NOMO-1 treated with DMSO at 0.1 percent for 48 hours (cell line): Measurements from ENCODE around the gene EIF4G3.

Experiments used
- DNase-seq: peaks from one replicate; lab custom pipeline; 2025; ENCODE audit not compliant: unreplicated experiment; lab: John Stamatoyannopoulos, UW

The EIF4G3 gene

DNA sequence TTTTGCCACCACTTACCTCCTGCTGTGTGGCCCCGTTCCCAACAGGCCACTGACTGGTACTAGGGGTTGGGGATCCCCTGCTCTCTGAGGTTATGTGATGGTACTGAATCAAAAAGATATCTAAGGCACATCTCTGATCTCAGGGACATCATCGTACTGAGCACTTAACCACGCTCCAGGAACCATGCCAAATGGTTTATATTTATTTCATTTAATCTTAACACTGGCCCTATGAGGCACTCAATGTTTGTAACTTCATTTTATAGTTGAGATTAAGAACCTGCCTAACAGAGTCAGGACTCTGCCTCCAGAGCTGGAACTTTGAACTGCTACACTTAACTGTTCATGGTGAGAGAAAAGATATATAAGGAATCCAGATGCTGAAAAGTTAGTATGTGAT, 291.6 kb downstream of the EIF4G3 start:
- DNase-seq = no peak

DNA sequence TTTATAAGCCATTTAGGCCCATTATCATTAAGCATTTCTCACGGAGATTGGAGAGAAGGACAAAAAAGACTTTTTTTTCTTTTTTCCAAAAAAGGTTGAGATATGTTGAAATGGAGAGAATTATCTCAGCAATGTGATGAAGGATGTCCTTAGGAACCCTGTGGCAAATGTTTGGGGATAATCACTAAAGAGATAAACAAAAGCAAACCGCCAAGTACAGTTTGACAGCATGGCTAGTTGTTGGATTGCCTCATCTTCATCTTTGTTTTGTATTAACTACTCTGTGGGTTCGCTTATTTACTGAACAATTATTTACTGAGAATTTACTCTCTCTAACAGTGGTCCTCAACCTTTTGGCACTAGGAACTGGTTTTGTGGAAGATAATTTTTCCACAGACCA, 292.2 kb downstream of the EIF4G3 start:
- DNase-seq = no peak

DNA sequence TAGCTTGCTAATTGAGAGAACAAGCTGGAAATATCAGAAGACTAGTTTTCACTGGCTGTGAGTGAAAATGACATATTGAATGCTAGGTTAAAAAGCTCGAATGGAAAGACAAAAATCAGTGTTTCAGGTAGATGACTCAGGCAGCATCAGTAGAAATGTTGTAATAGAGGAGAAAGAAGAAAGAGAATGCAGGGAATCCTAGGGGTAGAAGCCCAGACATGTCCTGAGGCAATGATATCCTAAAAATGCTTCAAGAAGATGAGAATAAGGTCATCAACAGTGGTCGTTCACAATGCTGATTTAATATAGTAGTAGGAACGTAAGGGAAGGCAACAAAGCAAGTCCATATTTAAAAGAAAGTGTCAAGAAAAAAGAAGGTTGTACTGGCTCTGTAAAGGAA, 292.9 kb downstream of the EIF4G3 start:
- DNase-seq = no peak

DNA sequence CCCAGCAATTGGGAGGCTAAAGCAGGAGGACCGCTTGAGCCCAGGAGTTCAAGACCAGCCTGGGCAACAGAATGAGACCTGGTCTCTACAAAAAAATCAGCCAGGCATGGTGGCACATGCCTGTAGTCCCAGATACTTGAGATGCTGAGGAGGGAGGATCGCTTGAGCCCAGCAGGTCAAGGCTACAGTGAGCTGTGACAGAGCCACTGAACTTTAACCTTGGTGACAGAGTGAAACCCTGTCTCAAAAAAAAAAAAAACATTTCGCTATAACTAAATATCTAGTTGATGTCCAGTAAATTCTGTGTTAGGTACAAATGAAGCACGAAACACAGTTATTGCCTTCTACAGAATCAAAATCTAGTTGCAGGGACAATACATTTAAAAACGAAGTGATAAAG, 293.9 kb downstream of the EIF4G3 start:
- DNase-seq = no peak

DNA sequence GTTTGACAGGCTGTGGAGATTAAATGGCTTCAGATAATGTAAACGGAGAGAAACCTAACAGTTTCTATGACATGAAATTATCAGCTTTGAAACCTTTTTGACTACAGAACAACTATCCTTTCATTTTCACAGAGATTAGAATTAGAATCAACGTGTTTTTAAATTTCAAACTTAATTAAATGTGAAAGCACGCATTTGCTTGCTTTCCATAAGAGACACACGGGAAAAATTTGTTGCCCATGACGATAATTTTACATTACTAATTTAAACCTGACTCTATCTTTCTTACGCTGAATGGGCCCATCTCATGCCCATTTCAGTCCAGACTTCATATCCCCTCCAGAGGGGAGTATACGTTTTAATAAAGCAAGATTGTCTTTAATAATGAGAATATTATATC, 297.9 kb downstream of the EIF4G3 start:
- DNase-seq = no peak

DNA sequence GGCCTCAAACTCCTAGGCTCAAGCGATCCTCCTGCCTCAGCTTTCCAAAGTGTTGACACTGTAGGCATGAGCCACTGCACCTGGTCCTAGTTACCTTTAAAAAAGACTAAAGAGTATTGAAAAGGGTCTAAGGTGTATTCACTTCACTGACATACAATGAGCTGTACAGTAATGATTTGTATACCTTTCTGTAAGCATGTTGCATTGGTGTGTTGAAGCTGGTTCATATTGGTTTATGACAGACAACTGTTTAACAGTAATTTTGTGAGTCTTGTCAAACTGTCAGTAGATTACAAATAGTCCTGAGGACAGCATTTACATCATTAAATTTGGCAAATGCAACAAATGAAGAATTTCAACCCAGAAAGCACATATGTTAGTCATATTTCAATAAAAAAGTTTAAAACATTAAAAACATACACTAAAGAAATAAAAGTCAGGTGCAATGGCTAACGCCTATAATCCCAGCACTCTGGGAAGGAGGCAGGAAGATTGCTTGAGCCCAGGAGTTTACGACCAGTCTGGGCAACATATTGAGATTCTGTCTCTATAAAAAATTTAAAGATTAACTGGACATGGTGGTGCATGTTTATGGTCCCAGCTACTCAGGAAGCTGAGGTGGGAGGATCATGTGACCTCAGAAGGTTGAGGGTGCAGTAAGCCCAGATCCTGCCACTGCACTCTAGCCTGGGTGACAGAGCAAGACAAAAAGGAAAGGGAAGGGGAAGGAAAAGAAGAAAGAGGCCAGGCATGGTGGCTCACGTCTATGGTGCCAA, 301.3 kb downstream of the EIF4G3 start:
- no peak for DNase-seq

DNA sequence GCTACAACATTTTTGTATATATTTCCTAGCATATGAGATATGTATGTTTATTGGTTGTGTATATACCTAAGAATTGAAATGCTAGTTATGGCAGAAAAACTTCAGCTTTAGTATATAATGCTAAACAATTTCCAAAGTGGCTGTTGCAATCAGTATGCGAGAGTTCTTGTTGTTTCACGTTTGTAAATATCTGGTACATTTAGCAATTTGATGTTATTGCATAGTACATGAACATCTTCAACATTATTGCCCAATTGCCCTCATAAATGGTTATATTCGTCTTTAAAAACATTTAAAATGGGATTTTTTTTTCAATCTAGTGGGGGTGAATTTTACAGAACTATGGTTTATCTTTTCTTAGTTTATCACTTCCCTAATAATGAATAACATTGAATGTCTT, 303.4 kb downstream of the EIF4G3 start:
- peak; percentile 79 for DNase-seq

DNA sequence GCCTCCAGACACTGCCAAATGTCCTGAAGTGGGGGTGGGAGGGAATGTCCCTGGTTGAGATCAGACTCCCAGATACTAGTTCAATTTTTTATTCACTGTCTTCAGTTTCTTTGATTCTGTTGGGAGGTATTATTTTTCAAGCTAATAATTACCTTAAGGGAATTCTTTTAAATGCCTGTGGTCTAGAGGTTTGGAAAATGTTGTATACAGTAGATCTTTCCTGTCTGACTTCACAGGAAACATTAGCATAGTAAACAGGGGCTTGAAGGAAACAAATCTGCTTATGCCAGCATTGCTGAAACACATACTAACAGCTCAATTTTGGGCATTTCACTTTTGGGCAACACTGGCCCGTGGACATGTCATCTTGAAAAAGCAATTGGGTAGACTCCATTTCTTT, 305.3 kb downstream of the EIF4G3 start:
- DNase-seq = no peak

DNA sequence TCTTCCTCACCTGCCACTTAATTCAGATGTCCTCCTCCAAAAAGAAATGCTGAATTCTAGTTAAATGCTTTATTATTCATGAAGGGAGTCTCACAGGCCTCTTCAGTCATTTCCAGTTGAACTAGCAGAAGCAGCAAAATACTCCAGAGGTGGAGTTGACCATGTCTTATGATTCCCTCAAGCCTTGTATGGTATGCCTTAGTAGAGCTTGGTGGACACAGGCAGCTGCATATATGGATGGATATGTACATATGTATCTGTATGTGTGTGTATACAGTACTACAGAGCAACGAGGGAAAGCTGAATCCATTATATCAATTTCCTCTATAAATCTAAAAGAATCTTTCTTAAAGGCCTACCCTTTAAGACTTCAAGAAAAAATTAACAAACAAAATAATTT, 306.0 kb downstream of the EIF4G3 start:
- DNase-seq = no peak

DNA sequence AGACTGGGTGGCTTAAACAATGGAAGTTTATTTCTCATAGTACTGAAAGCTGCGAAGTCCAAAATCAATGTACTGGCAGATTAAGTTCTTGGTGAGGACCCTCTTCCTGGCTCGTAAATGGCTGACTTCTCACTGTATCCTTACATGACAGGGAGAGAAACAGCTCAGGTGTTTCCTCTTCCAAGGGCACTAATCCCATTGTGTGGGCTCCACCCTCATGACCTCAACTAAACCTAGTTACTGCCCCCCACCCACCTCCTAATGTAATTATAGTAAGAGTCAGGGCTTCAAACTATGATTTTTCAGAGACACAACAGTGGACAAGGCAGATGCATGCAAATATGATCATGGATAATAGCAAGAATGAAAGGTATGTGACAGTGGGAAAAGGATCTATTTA, 308.4 kb downstream of the EIF4G3 start:
- DNase-seq = no peak

DNA sequence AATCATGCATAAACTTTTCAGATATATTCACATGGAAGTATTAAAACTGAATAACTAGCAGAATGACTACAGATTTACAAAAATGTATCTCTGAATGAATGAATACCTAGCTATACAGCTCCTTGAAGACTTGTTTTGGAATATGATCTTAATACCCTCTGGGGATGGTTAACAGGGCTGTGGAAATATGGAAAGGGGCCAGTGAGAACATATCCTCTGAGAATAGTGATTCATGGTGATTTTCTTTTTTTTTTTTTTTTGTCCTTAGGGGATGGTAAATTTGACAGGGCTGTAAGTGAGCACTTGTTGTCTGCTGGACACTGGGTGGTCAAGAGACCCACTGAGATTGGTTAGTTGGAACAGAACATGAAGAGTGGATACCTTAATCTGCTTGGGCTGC, 308.9 kb downstream of the EIF4G3 start:
- DNase-seq = no peak

DNA sequence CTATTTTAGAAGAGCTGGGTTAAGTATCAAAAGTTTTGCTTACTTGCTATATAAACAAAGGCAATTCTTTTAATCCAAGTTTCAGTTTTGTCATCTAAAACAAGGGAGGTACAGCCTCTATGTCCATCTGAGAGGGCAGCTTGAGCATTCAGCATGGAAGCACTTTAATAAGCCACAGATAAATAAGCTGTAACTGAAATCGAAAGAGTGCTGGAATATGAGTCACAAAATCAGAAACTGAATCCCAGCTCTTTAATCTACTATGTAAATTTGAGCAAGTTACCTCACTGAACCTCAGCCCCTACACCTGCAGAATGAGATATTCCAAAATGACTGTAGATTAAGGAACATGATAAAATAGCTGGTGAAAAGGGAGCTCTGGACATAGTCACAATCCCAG, 309.6 kb downstream of the EIF4G3 start:
- no peak for DNase-seq

DNA sequence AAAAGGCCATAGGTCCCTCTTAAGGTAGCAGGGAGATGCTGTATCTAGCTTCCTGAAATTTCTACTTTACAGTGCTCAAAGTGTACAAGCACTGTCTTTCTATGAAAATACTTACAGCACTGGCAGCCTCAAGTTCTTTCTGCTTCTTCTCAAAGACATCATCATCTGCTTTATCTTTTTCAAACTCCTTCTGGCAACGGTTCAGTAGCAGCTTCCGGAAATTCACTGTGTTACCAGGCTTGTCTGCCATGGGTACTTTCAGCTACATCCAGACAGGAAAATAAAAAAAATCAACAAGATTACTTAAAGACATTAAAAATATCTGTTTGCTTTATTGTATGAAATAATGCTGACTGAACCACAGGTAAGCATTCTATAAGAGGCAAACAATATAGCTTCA, 311.7 kb downstream of the EIF4G3 start:
- DNase-seq = no peak

DNA sequence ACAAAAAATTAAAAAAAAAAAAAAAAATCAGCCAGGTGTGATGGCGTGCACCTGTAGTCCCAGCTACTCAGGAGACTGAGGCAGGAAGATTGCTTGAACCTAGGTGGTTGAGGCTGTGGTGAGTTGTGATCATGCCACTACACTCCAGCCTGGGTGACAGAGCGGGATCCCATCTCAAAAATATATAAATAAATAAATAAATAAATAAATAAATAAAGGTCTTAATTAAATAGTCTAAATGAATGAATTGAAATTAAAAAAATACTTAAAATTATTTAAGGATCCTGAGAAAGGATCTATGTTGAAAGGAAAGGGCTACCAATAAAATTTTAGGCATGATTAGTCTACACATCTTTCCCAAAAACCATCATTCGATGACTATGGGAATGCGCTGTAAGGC, 322.2 kb downstream of the EIF4G3 start:
- DNase-seq = no peak

DNA sequence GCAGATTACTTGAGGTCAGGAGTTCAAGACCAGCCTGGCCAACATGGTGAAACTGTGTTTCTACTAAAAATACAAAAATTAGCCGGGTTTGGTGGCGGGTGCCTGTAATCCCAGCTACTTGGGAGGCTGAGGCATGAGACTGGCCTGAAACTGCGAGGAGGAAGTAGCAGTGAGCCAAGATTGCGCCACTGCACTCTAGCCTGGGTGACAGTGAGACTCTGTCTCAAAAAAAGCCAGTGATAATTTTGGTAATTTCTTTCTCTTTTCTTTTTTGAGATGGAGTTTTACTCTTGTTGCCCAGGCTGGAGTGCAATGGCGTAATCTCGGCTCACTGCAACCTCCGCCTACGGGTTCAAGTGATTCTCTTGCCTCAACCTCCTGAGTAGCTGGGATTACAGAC, 324.9 kb downstream of the EIF4G3 start:
- peak; percentile 72 for DNase-seq

DNA sequence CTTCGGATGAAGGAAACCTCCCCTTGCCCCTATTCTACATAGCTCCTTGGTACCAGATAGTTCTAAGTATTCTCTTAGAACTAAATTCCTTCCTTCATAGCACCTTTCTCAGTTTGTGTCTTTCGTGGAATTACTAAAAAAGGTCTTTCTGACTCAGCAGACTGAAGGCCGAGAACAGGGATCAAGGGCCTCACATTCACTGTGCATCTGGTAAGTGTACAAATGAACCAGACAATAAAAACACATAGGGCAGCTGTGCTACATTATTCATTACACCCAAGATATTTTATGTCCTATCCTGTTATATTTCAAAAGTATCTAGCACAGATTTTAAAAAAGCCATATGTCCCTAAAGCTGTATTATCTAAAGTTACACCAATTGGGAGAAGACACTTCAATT, 326.7 kb downstream of the EIF4G3 start:
- no peak for DNase-seq

DNA sequence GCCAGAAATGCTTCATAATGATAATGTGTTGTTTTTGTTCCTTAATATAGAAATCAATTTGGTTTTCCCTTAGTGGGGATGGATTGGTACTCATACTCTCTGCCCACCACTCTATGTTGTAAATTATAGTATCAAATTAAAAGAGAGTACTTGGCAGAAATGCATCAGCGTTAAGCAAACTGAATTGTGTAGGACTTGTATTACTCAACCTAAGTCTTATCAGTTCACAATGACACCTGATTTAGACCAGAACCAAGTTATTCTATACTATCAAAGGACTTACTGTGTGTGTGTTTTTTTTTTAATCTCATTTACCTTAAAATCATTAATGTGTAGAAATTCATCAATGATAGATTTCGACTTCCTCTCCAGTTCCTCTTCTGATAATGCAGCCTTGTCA, 327.6 kb downstream of the EIF4G3 start:
- no peak for DNase-seq

DNA sequence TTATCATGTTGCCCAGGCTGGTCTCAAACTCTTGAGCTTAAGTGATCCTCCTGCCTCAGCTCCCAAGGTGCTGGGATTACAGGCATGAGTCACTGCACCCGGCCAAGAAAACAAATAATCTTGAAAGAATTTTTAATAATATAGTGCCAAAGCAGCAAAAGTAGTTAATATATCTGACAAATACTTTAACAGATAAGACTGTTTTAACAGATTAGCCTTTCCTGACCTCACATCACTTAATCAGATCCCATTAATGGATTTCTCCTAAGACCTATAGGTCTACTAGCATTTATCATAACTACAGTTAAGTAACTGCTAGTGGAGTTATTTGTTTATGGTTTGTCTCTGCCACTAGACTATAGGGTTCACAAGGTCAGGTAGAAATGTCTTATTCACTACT, 328.5 kb downstream of the EIF4G3 start:
- DNase-seq = no peak

DNA sequence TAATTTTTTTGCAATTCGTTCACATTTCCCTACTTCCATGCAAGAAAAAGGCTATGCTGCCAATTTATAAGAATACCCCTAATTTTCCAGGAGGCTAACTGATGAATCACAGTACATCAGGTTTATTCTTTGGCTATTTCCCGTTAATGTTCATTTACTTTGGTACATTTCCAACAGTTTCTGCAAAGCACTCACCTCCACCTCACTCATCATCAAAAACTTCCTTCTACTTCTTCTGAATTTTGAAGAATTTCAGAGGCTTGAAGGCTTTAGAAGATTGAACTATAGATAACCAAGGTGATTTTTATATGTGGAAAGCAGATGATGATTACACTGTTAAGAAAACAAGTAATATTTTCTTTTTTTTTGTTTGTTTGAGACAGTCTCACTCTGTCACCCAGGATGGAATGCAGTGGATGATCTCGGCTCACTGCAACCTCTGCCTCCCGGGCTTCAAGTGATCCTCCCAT, 329.1 kb downstream of the EIF4G3 start:
- DNase-seq = no peak

DNA sequence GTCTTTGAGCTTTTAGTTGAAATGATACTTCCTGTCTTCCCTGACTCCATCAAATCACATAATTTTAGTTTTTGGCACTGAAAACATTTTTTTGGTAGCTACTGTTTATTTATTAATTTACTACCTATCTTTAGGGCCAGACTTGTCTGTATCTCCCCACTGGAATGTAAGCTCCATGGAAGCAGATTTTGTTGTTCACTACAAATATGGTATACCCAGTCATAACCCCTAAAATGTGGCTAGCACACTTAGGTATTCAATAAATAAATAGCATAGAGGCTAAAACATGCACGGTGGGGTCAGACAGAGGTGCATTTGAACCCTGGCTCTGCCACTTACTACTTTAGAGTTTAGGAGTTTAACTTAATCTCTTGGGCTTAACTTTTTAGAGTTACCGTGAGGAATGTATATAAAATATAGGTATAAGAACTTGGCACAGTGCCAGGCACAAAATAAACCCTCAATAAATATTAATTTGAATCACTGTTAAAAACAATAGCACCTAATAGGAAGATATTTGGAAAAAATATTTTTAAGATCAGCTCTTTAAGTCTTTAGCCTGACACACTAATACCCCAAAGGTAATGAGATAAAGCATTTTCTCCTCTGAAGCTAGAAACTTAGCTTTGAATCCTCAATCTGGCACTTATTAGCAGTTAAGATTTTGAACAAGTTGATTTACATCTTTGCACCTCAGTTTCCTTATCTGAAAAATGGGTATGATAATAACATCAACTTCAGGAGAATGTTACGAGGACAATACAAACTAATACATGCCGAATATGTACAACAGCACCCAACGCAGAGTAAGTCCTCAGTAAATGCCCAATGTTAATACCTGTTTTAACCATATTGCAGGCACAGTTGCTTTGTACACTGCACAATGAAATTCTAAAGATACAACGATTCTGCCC, 330.0 kb downstream of the EIF4G3 start:
- no peak for DNase-seq

DNA sequence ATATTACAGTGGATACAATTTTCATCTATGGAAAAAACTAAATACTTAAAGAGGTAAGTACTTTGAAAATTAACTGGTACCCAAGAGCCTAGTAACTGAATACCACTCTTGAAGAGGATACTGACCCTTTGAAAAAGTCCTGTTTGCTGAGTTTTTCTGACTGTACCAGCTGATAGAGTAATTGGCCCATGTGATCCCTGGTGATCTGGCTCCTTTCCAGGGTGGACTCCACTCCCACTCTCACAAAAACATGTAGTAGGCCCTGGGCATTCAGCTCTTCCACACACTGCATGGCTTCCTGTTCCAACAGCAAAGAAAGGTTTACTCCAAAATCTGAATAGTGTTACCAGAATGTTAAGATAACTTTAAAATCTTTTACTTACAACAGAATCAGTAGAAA, 336.0 kb downstream of the EIF4G3 start:
- no peak for DNase-seq

DNA sequence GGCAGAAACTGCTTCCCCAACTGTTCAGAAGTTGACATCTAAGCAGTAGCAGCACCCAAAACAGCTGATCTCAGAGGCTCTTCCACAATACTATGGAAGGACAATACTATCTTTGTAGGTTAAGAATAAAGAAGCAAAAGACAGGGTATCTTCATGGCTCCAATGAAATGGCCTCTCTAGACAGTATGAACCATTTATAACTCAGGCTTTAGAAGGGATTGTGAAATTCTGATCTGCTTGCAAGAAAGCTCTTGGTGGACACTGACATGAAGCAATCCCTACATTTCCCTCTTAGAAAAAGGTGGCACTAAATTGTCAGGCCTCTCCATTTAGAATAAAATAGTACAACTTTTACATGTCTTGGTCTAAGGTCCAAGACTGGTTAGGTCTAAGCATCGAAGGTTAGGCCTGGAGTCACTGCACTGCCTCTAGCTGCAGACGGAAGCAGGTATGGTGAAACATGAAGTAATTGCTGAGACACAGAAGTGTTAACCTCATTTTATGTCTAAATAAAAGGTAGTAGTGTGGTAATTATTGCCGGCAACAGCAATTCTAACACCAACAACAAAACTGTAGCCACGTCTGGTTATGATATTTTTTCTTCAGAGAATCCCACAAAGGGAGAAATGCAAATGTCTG, 339.0 kb downstream of the EIF4G3 start:
- DNase-seq = peak; percentile 83
